ENCODE data around the gene FILIP1. TPM values are rescaled to one million over a fixed set of nuclear protein-coding genes. Genes with fewer than 3 reads are reported as not detected.

The FILIP1 gene
- total RNA-seq, 1 donor from 2014 or later, result 3.2 TPM

DNA sequence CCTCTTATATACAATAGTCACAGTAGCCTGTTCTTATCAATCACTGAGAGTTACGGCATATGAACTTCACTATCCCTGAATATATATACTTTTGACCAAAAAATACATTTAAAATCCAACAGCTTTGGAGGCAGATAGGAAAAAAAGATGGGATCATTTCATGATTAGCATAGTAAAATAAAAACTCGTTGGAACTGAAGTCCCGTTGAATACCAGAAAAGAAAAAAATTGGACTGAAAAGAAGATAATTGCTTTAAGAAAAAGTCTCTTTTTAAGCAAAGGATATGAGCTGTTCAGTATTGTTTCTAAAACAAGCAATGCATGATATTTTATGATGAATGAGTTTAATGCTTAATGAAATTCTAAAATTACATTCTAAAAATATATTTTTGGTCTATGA, 4.4 kb upstream of the FILIP1 start:
- no peak overlapping the region for H3K4me3 ChIP-seq
- intact Hi-C loops (cut with DNase I), result no loop called here
- H3K9me3 ChIP-seq, result no peaks in the 10 kb centered on the region
- DNase-seq (ENCODE audit: extremely low spot score in 2 of 2), result no peak
- H3K27me3 ChIP-seq, result no peaks in the 10 kb centered on the region
- H3K27ac ChIP-seq, result no peak overlapping the region
- H3K4me1 ChIP-seq, result no peaks in the 10 kb centered on the region
- no peak for TF ChIP-seq POLR2AphosphoS5 (IDR thresholded peaks at IDR 0.05; ENCODE audit: insufficient read depth in 1 of 2, low read depth in 1 of 2)
- TF ChIP-seq POLR2A (IDR thresholded peaks at IDR 0.05), result no peak
- TF ChIP-seq, protein P1, sequence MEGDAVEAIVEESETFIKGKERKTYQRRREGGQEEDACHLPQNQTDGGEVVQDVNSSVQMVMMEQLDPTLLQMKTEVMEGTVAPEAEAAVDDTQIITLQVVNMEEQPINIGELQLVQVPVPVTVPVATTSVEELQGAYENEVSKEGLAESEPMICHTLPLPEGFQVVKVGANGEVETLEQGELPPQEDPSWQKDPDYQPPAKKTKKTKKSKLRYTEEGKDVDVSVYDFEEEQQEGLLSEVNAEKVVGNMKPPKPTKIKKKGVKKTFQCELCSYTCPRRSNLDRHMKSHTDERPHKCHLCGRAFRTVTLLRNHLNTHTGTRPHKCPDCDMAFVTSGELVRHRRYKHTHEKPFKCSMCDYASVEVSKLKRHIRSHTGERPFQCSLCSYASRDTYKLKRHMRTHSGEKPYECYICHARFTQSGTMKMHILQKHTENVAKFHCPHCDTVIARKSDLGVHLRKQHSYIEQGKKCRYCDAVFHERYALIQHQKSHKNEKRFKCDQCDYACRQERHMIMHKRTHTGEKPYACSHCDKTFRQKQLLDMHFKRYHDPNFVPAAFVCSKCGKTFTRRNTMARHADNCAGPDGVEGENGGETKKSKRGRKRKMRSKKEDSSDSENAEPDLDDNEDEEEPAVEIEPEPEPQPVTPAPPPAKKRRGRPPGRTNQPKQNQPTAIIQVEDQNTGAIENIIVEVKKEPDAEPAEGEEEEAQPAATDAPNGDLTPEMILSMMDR (IDR thresholded peaks at IDR 0.05), result no peak
- H3K36me3 ChIP-seq, result no peaks in the 10 kb centered on the region

DNA sequence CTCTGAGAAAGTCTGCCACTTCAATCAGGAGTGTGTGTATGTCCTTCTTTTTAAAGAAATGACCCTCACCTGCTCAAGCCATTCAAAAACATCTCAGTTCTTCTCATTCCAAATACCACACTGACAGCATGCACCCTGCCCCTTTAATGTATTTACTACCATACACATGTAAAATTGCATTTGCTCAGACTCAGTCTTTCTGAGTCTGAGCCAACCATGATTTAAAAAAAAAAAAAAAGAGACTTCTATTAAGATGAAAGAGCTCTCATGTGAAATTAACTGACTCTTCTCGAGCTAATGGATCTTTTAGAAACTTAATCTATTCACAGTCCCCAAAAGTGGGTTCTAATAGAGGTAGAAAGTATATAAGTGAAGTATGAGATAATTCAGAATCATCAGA, 1.4 kb upstream of the FILIP1 start:
- no peaks in the 10 kb centered on the region for H3K36me3 ChIP-seq
- no peaks in the 10 kb centered on the region for H3K27me3 ChIP-seq
- H3K4me1 ChIP-seq, result no peaks in the 10 kb centered on the region
- H3K27ac ChIP-seq, result no peak overlapping the region
- TF ChIP-seq POLR2AphosphoS5 (IDR thresholded peaks at IDR 0.05; ENCODE audit: insufficient read depth in 1 of 2, low read depth in 1 of 2) (no peak), POLR2A (IDR thresholded peaks at IDR 0.05) (no peak)
- TF ChIP-seq, protein P1 (IDR thresholded peaks at IDR 0.05), result no peak
- no peak for DNase-seq (ENCODE audit: extremely low spot score in 2 of 2)
- no peak overlapping the region for H3K4me3 ChIP-seq
- H3K9me3 ChIP-seq, result no peaks in the 10 kb centered on the region
- intact Hi-C loops (cut with DNase I), result no loop called here

DNA sequence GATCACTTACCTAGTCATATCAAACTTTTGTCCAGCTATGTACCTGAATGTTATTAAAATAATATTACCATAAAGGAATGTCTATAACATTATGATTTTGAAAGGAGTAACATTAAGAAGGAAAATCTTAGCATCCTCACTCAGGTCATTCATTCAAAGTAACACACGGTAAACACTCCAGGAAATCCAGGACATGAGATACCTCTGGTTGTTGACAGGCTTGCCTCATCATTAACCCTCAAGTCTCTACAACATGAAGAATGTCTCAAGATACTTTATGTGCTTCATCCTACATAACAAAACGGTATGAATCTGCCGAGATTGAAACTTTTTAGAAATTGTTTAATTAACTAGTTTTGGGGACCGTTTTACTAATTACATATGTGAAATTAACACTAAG, 690 bp upstream of the FILIP1 start:
- DNase-seq (ENCODE audit: extremely low spot score in 2 of 2), result no peak
- H3K27me3 ChIP-seq, result no peaks in the 10 kb centered on the region
- intact Hi-C loops (cut with DNase I), result no loop called here
- TF ChIP-seq, protein P1 (IDR thresholded peaks at IDR 0.05), result no peak
- TF ChIP-seq POLR2AphosphoS5 (IDR thresholded peaks at IDR 0.05; ENCODE audit: insufficient read depth in 1 of 2, low read depth in 1 of 2), result no peak
- no peak for TF ChIP-seq POLR2A (IDR thresholded peaks at IDR 0.05)
- no peak overlapping the region for H3K4me3 ChIP-seq
- no peaks in the 10 kb centered on the region for H3K9me3 ChIP-seq
- no peaks in the 10 kb centered on the region for H3K4me1 ChIP-seq
- H3K36me3 ChIP-seq, result no peaks in the 10 kb centered on the region
- H3K27ac ChIP-seq, result peak overlapping the region; percentile 44

DNA sequence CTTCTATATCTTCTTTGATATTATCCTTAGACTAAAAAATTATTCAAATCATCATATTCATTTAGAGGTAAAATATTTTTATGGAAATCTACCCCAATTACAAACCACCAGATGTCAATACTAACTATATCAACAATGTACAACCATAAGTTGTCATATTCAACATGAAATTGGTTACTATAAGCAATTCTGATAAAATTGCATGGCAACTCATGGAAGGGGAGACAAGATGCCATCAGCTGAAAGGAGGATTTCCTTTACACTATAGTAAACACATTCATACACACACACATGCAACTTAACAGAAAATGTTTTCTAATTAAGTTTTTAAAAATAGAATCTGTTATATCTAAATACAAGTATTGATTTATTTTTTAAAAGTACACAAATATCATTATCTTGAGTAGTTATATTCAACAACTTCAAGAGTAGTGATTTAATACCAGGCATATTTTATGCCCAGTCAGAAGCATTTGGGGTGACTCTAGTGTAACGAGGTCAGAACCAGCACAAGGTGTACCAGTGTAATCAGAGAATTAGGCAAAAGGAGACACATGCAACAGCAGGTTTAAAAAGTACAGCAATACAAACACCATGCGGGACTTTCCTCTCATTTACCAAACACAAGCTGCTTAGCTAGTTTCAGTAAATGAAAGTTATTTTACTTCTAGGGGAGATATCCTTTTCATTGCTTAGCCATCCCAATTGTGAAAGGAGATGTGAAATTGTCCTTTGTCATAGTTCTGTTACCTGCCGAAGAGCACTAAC, 1.0 kb downstream of the FILIP1 start:
- no peaks in the 10 kb centered on the region for H3K9me3 ChIP-seq
- peak overlapping the region; percentile 26 to 28 for H3K4me3 ChIP-seq
- H3K27me3 ChIP-seq, result no peaks in the 10 kb centered on the region
- no peaks in the 10 kb centered on the region for H3K36me3 ChIP-seq
- no peaks in the 10 kb centered on the region for H3K4me1 ChIP-seq
- TF ChIP-seq POLR2A (IDR thresholded peaks at IDR 0.05) (no peak), POLR2AphosphoS5 (IDR thresholded peaks at IDR 0.05; ENCODE audit: insufficient read depth in 1 of 2, low read depth in 1 of 2) (no peak)
- TF ChIP-seq, protein P1 (IDR thresholded peaks at IDR 0.05), result no peak
- no peak for DNase-seq (ENCODE audit: extremely low spot score in 2 of 2)
- intact Hi-C loops (cut with DNase I), result no loop called here
- peak overlapping the region; percentile 44 for H3K27ac ChIP-seq

DNA sequence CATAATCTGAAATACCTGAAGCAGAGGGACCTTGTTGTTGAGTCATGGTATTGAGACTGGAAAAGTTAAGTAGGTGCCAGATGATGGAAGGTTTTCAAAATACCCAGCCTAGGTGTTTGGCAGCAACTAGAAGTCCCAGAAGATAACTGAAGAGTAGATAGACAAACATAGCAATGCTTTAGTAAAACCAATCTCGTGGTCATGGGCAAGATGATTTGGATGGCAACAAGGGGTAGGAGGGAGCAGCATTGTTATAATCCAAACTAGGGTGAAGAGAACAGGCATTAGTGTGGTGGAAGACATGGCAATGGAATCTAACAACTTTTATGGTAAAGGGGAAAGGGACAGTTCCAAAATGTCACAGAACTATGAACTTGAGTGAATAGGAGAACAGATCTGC, 2.3 kb downstream of the FILIP1 start:
- Histone ChIP-seq H3K36me3 (no peaks in the 10 kb centered on the region), H3K4me1 (no peaks in the 10 kb centered on the region), H3K4me3 (peak overlapping the region in 1 of 2 donors; percentile 2), H3K27ac (no peak overlapping the region), H3K27me3 (no peaks in the 10 kb centered on the region), H3K9me3 (no peaks in the 10 kb centered on the region)
- TF ChIP-seq POLR2A (IDR thresholded peaks at IDR 0.05) (no peak), POLR2AphosphoS5 (IDR thresholded peaks at IDR 0.05; ENCODE audit: insufficient read depth in 1 of 2, low read depth in 1 of 2) (no peak)
- TF ChIP-seq, protein P1 (IDR thresholded peaks at IDR 0.05), result no peak
- intact Hi-C loops (cut with DNase I), result no loop called here
- DNase-seq (ENCODE audit: extremely low spot score in 2 of 2), result no peak
